ENCODE data around the gene TCTN3.

TCTN3 gene

DNA sequence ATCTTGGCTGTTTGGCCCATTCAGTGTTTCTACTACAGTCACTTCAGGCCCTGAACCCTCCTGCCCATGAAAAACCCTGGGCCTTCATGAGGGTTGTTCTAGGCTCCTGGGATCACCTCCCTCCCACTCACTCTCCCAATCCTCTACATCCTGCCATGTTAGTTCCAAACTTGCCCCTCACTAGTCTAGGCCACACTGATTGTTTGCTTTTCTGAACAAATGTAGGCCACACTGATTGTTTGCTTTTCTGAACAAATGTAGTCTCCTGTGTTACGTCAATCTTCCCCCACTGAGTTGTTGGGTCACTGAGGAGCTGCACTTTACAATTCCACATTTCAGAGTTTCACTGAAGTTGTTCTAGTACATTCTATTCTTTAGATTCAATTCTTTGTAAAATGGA, 31.9 kb downstream of the TCTN3 start:
- H3K4me3 ChIP-seq (ENCODE audit: control insufficient read depth, low read depth, low read length), result no peak overlapping the region
- no peak for DNase-seq (ENCODE audit: low read depth)
- TF ChIP-seq CTCF (conservative IDR thresholded peaks at IDR 0.05; ENCODE audit: control insufficient read depth, insufficient read depth, low read depth, low read length), result no peak

GRCh38 chr10:95660283-95660682, 33.4 kb downstream of the TCTN3 start:
- H3K4me3 ChIP-seq (ENCODE audit: control insufficient read depth, low read depth, low read length), result no peak overlapping the region
- DNase-seq (ENCODE audit: low read depth), result peak; percentile 62
- TF ChIP-seq CTCF (conservative IDR thresholded peaks at IDR 0.05; ENCODE audit: control insufficient read depth, insufficient read depth, low read depth, low read length), result no peak

GRCh38 chr10:95657250-95657649, 36.5 kb downstream of the TCTN3 start:
- peak overlapping the region; percentile 88 for H3K4me3 ChIP-seq (ENCODE audit: control insufficient read depth, low read depth, low read length)

DNA sequence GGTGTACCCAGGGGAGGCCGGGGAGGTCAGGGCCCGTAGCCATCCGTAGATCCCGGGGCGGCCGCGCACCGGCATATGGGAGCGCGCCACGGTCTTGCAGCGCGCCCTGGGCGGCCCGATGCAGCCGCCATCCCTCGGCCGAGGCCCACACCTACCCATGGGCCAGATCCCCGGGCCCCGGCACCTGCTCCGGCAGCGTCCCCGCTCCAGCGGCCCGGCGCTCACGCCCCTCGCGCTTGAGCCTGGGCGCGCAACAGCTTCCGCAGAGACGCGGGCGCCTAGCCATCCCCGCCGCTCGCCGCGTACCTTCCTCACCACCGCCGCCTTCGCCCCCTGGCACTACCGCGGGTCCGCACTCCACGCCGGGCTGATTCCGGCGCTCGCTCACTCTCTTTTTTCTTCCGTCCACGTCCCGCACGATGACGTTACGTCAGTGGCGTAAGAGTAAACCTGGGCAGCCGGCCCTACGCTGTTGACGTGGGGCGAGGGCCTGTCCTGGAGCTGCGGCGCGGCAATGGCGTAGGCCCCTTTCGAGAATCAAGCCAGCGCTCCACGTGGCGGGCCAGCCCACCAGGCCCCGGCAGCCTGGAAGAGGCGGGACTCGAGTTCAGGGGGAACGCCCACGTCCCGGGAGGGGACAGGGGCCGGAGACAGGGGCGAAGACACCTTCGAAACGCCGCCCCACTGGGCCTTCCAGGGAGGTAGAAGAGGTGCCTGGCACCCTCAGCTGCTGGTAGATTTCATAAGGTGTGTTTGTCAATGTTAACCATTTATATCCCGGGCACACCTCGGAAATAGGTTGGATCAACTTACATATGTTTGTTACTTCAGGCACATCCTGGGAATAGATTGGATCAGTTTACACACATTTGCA, 37.2 kb downstream of the TCTN3 start, which contains the start of gene ALDH18A1:
TSS of gene ALDH18A1 (minus strand) at position 421 of the 874 bp plus-strand sequence. CDS start 3,334 bp downstream, outside the sequence.
- DNase-seq (ENCODE audit: low read depth), result peak; percentile 83
- H3K4me3 ChIP-seq (ENCODE audit: control insufficient read depth, low read depth, low read length), result peak within 1 kb of the TSS; percentile 88
- no peak for TF ChIP-seq CTCF (conservative IDR thresholded peaks at IDR 0.05; ENCODE audit: control insufficient read depth, insufficient read depth, low read depth, low read length)

More at GRCh38 chr10:95657250-95657649, 36.5 kb downstream of the TCTN3 start:
- TF ChIP-seq CTCF (conservative IDR thresholded peaks at IDR 0.05; ENCODE audit: control insufficient read depth, insufficient read depth, low read depth, low read length), result no peak
- no peak for DNase-seq (ENCODE audit: low read depth)

- peak overlapping the region; percentile 88 for H3K4me3 ChIP-seq (ENCODE audit: control insufficient read depth, low read depth, low read length)
- no peak for TF ChIP-seq CTCF (conservative IDR thresholded peaks at IDR 0.05; ENCODE audit: control insufficient read depth, insufficient read depth, low read depth, low read length)
- peak; percentile 60 for DNase-seq (ENCODE audit: low read depth)
Measured at GRCh38 chr10:95655571-95656290, 38.0 kb downstream of the TCTN3 start.

- no peak for DNase-seq (ENCODE audit: low read depth)
- H3K4me3 ChIP-seq (ENCODE audit: control insufficient read depth, low read depth, low read length), result no peak overlapping the region
- TF ChIP-seq CTCF (conservative IDR thresholded peaks at IDR 0.05; ENCODE audit: control insufficient read depth, insufficient read depth, low read depth, low read length), result no peak
Measured at GRCh38 chr10:95653895-95654294, 39.8 kb downstream of the TCTN3 start.

Data from fibroblast of mammary gland (primary cell).